Activated T-cell treated with anti-CD3 and anti-CD28 coated beads for 24 hours (primary cell): ENCODE measurements around the gene ZFTA.
A peak's percentile ranks its signal among the peaks of the same experiment; 100 is the strongest.

Experiments used
- DNase-seq: peaks from one replicate; pipeline ENCODE4 v3.0.0-alpha.2; 2020; ENCODE audit warnings: low read depth

Gene ZFTA

GRCh38 chr11:63749624-63750023 lies 19.0 kb downstream of the ZFTA start:
- DNase-seq: no peak

- no peak for DNase-seq
These were observed 21.6 kb downstream of the ZFTA start for GRCh38 chr11:63747011-63747410.

DNA sequence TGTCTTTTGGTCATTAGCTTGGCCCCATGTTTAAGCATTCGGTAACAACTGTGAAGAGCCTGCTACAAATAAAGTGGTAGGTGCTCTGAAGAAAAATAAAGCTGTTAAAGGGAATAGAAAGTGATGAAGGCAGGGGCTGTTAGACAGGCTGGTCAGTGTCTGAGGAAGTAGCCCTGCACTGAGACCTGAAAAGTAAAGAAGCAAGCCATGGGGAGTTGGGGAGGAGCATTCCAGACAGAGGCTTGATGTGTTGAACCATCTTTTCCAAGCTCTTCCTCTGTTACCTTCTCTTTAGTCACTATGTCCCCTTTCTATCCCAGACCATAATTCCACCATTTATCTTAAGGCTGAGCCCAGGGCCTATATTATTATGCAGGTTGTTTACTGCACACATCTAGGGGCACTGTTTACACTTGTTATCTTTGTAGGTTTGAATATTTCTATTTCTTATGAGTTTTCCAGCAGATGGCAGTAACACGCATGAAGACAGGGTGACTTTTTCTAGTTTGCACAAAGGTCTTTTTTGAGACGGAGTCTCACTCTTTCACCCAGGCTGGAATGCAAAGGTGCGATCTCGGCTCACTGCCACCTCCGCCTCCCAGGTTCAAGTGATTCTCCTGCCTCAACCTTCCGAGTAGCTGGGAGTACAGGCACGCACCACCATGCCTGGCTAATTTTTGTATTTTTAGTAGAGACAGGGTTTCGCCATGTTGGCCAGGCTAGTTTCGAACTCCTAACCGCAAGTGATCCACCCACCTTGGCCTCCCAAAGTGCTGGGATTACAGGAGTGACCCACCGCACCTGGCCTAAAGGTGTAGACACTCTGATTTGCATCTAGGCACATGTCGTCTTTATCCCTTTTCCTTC lies 23.0 kb downstream of the ZFTA start:
- no peak for DNase-seq

- peak; percentile 53 for DNase-seq
These were observed 29.7 kb downstream of the ZFTA start for GRCh38 chr11:63738720-63739360.

GRCh38 chr11:63737718-63738117 lies 30.9 kb downstream of the ZFTA start:
- no peak for DNase-seq

DNA sequence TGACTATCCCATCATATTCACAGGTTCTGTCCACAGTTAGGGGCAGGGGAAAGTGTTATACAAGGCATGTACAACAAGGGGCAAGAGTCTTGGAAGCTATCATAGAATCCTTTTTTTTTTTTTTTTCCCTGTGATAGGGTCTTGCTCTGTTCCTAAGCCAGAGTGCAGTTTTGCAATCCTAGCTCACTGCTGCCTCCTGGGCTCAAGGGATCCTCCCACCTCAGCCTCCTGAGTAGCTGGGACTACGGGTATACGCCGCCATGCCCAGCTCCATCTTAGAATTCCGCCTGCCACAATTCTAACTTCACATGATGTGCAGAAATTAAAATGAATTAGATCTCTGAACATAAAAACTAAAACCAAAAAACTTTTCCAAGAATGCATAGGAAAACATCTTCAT lies 31.7 kb downstream of the ZFTA start:
- DNase-seq: no peak

- DNase-seq: no peak
These were observed 39.2 kb downstream of the ZFTA start for GRCh38 chr11:63729326-63729725.

DNA sequence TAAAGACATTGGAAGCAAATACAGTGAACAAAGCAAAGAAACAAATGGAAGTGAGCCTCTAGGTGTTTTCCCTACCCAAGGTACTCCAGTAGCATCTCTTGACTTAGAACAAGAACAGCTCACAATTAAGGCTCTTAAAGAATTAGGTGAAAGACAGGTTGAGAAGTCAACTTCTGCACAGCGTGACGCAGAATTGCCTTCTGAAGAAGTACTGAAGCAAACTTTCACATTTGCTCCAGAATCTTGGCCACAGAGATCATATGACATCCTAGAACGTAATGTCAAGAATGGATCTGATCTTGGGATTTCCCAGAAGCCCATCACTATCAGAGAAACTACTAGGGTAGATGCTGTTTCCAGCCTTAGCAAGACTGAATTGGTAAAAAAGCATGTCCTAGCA lies 48.0 kb downstream of the ZFTA start:
- DNase-seq: no peak

GRCh38 chr11:63719987-63720386 lies 48.6 kb downstream of the ZFTA start:
- no peak for DNase-seq

GRCh38 chr11:63719001-63719400 lies 49.6 kb downstream of the ZFTA start:
- DNase-seq: no peak
